Endothelial cell of umbilical vein (primary cell): ENCODE results near the gene CEP43.

Experiments
- EZH2 ChIP-seq: IDR thresholded peaks from 2 replicates; pipeline ENCODE4 v1.6.1; 2012; ENCODE audit warnings: borderline replicate concordance, low read depth, mild to moderate bottlenecking, moderate library complexity, low read length, inconsistent platforms; ENCODE audit not compliant: severe bottlenecking
- GATA2 ChIP-seq: IDR thresholded peaks from 2 replicates; pipeline ENCODE4 v1.7.0; 2011; ENCODE audit warnings: low read depth, mild to moderate bottlenecking, moderate library complexity, mixed read lengths, low read length; ENCODE audit not compliant: insufficient read length, insufficient read depth
- POLR2AphosphoS5 ChIP-seq: IDR thresholded peaks from 2 replicates; pipeline ENCODE4 v1.6.1; 2012; ENCODE audit warnings: low read depth, mild to moderate bottlenecking, control low read depth, low read length, moderate library complexity; ENCODE audit not compliant: insufficient read depth
- TF ChIP-seq, protein P1 (sequence below), 2 donors: IDR thresholded peaks; 1 replicate in 1 of 2; 2 replicates in 1 of 2; pipeline ENCODE4 v1.5.1; 2011; ENCODE audit warnings: low read length in 2 of 2, mild to moderate bottlenecking in 2 of 2, moderate library complexity in 2 of 2, control low read depth in 1 of 2, inconsistent platforms in 1 of 2, low read depth in 1 of 2; ENCODE audit not compliant: insufficient read depth in 1 of 2; ENCODE audit errors: extremely low read depth in 1 of 2

DNA sequence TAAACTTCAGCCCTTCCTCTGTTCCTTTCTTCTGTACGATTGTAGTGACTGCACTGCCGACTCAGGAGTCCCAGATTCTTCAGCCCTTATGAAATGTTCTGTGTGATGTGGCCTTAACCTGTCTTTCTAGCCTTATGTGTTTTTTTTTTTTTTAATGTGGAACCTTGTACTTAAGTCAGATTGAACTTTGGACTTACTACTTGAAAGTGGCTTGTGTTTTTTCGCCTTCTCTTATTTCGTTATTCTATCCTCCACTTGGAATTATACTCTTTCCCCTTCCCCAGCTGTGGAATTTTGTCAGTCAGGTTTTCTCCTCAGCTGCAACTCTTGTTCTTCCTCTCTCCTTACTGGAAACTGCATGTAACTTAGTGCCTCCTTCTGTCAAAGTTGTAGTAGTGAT lies 8.8 kb downstream of the CEP43 start:
- TF ChIP-seq EZH2 = no peak
- no peak for TF ChIP-seq POLR2AphosphoS5
- TF ChIP-seq, protein P1, sequence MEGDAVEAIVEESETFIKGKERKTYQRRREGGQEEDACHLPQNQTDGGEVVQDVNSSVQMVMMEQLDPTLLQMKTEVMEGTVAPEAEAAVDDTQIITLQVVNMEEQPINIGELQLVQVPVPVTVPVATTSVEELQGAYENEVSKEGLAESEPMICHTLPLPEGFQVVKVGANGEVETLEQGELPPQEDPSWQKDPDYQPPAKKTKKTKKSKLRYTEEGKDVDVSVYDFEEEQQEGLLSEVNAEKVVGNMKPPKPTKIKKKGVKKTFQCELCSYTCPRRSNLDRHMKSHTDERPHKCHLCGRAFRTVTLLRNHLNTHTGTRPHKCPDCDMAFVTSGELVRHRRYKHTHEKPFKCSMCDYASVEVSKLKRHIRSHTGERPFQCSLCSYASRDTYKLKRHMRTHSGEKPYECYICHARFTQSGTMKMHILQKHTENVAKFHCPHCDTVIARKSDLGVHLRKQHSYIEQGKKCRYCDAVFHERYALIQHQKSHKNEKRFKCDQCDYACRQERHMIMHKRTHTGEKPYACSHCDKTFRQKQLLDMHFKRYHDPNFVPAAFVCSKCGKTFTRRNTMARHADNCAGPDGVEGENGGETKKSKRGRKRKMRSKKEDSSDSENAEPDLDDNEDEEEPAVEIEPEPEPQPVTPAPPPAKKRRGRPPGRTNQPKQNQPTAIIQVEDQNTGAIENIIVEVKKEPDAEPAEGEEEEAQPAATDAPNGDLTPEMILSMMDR (IDR thresholded peaks at IDR 0.05; ENCODE audit: extremely low read depth in 1 of 2, insufficient read depth in 1 of 2, low read depth in 1 of 2, low read length in 2 of 2) = no peak
- TF ChIP-seq GATA2 = no peak
